Activated T-helper 1 cell treated with Interleukin-2 at 50 U/mL for 16 hours (primary cell): ENCODE measurements around the gene GFOD1.
A peak's percentile ranks its signal among the peaks of the same experiment; 100 is the strongest.

ENCODE experiments used
- DNase-seq: peaks from one replicate; pipeline ENCODE4 v3.0.0-alpha.2; 2020; ENCODE audit warnings: low read depth

Gene GFOD1

DNA sequence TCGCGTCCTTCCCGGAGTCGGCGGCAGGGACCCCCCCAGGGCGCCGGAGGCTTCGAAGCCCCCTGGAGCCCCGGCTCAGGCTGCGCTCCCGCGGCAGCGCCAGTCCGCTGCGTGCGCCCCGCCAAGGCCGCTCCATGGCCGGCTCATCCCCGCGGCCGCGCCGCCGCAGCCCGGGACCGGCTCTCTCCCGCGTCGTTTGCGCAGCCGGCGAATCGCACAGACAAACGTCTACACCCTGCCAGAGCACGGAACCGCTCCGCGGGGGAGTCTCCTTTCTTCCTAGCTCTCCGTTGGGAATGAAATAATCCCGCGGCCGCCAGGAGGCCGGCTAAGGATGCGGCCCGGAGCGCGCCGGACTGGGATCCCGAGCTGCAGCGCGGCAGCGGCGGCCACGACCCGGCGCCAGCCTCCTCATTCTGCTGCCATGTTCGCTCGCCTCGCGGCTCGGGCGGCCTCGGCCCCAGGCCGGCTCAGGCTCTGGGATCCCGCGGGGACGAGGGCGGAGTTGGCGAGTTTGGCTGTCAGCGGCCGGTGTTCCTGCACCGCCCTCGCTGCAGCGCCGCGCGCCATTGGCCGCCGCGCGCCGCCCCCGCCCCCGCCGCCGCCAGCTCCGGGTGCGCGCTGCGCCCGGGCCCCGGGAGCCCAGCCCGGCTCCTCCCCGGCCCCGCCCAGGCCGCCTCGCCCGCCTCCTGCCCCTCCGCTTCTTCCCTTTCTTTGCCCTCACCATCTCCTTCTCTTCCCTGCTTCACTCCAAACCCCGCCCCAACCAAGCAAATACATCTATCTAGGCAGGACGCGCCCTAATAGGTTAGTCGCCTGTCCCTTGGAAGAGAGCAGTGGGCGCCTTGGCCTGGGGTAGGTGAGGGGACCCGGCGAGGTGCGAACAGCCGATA lies at the start of gene GFOD1:
Gene GFOD1 (minus strand): TSS at position 479 of the 893 bp plus-strand sequence. CDS start 710 bp downstream, outside the sequence.
- peak; percentile 59 for DNase-seq

DNA sequence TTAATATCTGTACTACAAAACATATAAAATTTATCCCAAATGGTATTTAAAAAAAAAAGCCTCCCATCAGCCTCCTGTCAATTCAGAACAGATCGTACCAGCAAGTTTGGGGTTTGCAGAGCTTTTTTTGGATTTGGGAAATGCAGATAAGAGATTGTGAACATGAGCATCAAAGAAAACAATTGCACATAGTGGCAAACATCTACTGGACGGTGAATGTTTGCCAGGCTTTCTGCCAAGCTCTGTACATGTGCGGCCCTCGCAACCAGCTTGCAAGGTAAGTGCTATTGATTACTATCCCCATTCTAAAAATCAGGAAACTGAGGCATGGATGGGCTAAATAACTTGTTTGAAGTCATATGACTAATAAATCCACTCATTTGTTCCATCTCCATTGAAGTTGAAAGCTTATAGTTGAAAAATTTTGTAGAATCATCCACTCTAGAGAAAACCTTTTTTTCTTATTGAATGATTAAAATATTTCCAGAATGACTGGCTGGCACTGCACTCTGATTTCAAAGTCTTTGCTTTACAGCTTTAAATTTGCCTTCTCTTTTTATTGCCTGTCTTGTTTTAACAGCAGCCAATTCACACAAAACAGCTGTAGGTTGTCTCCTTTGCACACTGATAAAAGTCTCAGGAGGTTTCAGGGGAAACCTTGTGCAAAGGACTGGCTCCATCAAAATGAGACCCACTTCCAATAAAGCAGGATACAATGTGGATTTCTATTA lies 49.6 kb upstream of the GFOD1 start:
- no peak for DNase-seq

DNA sequence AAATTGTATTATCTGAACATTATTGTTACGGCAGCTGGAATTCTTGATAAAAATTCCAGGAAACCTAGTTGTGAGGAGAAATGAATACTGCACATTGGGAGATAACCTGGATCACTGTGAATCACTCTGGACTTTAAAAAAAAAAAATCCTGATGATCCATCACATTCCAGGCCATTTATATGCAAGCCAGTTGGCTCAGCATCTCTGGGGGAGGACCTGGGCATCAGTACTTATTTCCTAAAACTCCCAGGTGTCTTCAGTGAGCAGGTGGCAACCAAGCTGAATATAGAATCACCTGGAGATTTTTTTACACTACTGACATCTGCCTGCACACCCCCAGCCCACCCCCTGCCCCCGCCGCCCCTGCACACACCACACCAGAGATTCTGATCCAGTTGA lies 47.9 kb upstream of the GFOD1 start:
- no peak for DNase-seq

- DNase-seq, result no peak
Observed at GRCh38 chr6:13534536-13534935, 47.1 kb upstream of the GFOD1 start.

- no peak for DNase-seq
Observed at GRCh38 chr6:13531956-13532355, 44.6 kb upstream of the GFOD1 start.

GRCh38 chr6:13528777-13529343 lies 41.5 kb upstream of the GFOD1 start:
- DNase-seq, result no peak

DNA sequence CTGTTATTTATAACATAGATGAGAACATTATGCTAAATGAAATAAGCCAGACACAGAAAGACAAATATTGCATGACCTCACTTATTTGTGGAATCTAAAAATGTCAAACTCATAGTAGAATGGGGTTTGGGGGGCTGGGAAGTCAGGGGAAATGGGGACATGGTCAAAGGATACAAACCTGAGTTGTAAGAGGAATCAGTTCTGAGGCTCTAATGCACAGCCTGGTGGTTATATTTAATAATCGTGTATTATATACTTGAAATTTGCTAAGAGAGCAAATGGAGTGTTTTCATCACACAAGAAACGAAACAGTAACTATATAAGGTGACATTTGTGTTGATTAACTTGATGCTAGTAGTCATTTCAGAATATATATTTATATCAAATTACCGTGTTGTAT lies 40.8 kb upstream of the GFOD1 start:
- DNase-seq, result no peak

DNA sequence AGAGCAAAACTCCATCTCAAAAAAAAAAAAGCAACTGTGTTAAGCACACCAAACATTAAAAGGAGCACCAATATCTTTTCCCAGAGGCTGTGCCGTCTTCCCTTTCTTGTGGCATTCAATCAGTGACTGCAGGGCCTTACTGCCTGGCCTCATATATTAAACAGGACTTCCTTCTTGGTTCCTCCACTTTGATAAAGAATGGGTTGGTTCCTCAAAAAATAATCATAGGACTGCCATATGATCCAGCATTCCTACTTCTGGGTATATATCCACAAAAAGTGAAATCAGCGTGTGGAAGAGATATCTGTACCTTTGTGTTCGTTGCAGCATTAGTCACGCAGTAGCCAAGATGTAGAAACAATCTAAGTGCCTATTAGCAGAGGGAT lies 40.3 kb upstream of the GFOD1 start:
- no peak for DNase-seq

DNA sequence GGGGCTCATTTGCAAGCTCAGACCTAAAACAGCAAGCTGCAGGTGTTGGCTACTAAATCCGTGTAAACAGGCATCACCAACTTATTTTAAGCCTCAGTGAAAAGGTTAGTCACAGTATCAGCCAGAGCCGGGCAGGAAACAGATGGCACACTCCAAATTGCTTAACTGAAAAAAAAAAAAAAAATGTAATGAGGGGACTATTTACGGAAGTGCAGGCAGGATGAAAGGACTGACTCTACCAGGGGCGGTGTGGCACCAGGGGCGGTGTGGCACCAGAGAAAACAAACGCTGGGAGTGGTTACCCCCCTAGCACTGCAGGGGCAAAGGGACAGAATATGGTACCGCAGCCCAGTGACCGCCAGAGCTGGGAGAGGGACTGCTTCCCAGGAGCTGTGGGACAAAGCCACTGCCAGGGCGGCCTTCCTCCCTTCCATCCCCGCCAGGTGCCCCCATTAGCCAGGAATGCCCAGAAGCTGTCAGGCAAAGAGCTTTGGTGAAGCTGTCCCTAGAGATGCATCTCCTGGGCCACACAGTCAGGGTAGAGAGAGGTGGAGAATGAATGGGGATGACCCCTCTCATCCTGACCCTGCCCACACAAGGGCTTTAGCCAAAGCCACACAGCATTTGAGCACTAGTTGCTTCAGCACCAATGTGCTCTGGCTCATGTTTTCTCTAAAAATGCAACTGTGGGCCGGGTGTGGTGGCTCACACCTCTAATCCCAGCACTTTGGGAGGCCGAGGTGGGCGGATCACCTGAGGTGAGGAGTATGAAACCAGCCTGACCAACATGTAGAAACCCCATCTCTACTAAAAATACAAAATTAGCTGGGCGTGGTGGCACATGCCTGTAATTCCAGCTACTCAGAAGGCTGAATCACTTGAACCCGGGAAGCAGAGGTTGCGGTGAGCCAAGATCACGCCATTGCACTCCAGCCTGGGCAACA lies 39.6 kb upstream of the GFOD1 start:
- DNase-seq, result no peak

- no peak for DNase-seq
Observed at GRCh38 chr6:13526357-13526726, 38.9 kb upstream of the GFOD1 start.

GRCh38 chr6:13524801-13525508 lies 37.6 kb upstream of the GFOD1 start:
- no peak for DNase-seq

DNA sequence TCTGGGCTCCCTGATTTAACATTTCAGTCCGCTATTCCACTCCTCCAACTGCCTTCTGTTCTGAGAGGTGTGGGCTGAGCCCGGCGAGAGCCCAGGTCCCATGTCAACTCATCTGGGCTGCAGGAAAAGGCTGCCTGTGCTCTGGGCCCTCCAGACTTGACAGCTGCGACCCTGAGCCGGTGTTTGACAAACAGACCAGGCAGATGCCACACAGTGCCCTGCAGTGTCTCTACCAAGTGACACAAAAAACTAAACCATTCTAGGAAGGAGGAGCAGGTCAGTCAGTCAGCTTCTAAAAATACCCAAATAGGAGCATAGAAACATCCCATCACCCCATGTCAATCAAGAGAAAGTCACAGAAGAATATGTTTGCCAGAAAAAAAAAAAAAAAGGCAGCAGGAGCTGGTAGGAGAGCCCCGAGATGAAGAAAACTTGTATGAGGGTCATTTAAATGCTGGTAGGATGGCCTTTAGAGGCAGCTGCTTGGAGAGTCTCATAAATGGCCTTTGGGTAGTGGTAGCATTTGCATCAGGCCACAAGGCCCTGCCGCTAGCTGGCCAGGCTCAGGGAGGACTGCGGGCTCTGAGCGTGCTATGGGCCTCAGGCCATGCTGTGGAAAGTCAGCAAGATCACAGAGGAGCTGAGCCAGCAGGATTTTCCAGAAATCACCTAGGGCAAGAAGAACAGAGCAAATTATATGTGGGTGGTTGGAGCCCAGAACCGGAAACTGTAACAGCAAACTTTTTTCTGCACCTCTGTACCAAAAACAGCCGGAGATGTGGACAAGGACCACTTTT lies 36.6 kb upstream of the GFOD1 start:
- DNase-seq, result no peak

DNA sequence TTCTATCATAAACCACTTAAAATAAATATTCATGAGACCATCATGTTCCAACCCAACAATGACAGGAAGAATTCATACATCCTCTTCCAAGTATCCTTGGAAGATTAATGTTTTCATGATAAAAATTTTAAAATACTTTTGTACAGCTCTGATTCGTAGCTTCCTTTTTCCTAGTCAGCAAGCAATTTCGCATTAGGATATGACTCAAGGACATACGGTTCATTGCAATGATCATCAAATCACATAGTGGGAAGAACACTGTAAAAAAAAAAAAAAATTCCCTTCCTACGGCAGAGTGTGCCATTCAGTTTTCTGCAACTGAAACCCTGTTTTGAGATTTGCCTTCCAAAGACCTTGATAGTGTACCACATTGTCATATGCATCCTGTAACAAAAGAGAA lies 35.3 kb upstream of the GFOD1 start:
- no peak for DNase-seq

DNA sequence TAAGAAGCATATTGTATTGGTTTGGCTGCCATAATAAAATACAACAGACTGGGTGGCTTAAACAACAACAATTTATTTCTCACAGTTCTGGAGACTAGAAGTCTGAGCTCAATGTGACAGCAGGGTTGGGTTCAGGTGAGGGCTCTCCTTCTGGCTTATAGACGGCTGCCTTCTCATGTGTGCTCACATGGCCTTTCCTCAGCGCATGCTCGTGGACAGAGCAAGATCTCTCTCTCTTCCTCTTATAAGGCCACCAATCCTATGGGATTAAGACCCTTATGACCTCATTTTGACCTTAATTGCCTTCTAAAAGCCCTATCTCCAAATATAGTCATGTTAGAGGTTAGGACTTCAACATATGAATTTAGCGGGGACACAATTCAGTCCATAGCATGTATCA lies 32.4 kb upstream of the GFOD1 start:
- no peak for DNase-seq

DNA sequence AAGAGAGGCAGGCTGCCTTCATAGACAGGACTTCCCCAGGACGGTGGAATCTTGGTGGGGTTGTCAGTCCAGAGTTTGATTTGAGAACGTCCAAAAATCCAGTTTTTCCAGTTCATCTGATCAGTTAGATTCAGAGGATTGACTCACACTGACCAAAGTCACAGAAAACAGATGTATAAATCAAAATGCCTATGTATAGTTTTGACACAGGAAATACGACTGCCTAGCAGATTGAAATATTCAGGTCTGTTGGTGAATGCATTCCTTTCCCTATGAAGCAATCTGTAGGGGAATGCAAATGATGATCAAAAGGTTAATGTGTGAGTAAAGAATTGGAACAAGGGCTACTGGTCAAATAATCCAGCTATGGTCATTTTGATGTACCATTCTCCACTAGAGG lies 29.7 kb upstream of the GFOD1 start:
- DNase-seq, result no peak

DNA sequence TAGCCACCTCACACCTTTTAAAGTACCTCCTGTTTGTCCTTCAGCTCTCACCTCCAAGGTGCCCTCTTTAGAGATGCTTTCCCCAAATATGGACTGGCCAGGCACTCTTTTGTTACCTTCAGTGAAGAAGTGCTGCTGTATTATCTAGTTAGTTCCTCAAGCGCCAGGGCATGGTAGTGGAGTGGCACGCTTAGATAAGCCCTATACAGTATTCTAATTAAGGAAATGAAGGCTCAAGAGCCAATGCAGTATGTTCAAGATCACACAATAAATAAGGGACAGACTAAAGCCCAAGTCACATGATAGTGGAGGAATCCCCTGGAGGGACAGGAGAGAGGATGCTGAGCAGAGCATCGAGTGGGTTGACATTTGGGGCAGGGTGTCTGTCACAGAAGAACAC lies 28.5 kb upstream of the GFOD1 start:
- no peak for DNase-seq

- no peak for DNase-seq
Observed at GRCh38 chr6:13513626-13514502, 26.5 kb upstream of the GFOD1 start.

- DNase-seq, result no peak
Observed at GRCh38 chr6:13512900-13513299, 25.5 kb upstream of the GFOD1 start.

DNA sequence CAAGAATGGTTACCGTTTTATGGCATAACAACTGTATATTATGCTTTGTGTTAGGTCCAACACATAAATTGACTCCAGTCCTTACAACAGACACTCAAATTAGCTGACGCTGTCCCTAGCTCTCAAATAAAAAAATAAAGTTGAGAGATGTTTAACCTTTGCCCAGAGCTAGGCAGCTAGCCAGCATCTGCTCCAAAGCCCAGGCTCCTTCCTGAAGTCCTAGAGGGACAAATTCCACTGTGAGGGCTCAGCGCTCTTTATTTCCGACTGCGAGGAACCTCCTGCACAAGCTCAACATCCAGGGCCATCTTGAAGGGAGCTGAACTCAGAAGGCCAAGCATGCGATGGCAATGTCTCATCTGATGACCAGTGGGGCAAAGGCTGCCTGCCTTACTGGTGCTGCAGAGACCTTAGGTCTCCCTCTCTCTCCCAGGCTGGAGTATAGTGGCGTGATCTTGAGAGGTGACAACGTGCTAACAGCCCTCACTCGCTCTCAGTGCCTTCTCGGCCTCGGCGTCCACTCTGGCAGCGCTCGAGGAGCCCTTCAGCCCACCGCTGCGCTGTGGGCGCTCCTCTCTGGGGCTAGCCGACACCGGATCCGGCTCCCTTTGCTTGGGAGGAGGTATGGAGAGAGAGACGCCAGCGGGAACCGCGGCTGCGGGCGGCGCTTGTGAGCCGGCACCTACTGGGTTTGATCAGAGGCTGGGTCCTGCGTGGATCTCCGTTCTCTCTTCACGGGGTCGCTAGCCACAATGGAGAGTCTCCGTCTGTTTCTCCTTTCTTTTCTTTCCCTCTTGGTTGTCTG lies 24.7 kb upstream of the GFOD1 start:
- no peak for DNase-seq
